Astrocyte (in vitro differentiated cells and primary cell): Measurements from ENCODE around the gene ZBTB49.

Source experiments
- EZH2 ChIP-seq: IDR thresholded peaks from 2 replicates; pipeline ENCODE4 v1.6.1; 2012; ENCODE audit warnings: mild to moderate bottlenecking, low read length, inconsistent platforms; ENCODE audit not compliant: insufficient read depth
- TF ChIP-seq, protein P1 (sequence below): IDR thresholded peaks from 2 replicates; pipeline ENCODE4 v1.5.1; 2011; ENCODE audit warnings: low read depth, mild to moderate bottlenecking, inconsistent platforms, low read length, moderate library complexity; ENCODE audit not compliant: insufficient read depth

- no peak for TF ChIP-seq EZH2
- TF ChIP-seq, protein P1, sequence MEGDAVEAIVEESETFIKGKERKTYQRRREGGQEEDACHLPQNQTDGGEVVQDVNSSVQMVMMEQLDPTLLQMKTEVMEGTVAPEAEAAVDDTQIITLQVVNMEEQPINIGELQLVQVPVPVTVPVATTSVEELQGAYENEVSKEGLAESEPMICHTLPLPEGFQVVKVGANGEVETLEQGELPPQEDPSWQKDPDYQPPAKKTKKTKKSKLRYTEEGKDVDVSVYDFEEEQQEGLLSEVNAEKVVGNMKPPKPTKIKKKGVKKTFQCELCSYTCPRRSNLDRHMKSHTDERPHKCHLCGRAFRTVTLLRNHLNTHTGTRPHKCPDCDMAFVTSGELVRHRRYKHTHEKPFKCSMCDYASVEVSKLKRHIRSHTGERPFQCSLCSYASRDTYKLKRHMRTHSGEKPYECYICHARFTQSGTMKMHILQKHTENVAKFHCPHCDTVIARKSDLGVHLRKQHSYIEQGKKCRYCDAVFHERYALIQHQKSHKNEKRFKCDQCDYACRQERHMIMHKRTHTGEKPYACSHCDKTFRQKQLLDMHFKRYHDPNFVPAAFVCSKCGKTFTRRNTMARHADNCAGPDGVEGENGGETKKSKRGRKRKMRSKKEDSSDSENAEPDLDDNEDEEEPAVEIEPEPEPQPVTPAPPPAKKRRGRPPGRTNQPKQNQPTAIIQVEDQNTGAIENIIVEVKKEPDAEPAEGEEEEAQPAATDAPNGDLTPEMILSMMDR = no peak
These were observed 39.4 kb downstream of the ZBTB49 start for GRCh38 chr4:4329496-4329895.
